K562 (cell line): ENCODE results near the gene RSPRY1. TPM values are rescaled to one million over a fixed set of nuclear protein-coding genes. Genes with fewer than 3 reads are reported as not detected.

Source experiments
- ATAC-seq: fragments of 200-7000 bp; cut with Tn5 transposase; 3 replicates; pipeline ENCODE4 v1.9.1; 2020; ENCODE audit warnings: moderate library complexity
- BruUV-seq: library from RNA; stranded (reverse); fragments of 400-500 nt; replicated peaks from 2 replicates; lab custom pipeline; 2021; lab: Mats Ljungman, UMichigan
- CTCF ChIA-PET: fragments of 300-600 bp; formaldehyde crosslinking; extraction: SDS; loops from one replicate; lab custom pipeline; 2021; ENCODE audit warnings: low intra/inter-chr PET ratio; lab: Yijun Ruan, JAX
- POLR2A ChIA-PET: fragments of 300-600, 350-650 bp; sonication (Branson Sonifier 250); formaldehyde crosslinking; extraction: SDS; loops from one replicate; lab custom pipeline; 2021; ENCODE audit warnings: antibody characterized with exemption, inconsistent platforms; lab: Yijun Ruan, JAX
- DNase-seq, 4 experiments: peaks; one replicate each; pipeline versions ENCODE4 v3.0.0 to v3.0.0-alpha.2; 2011 to 2018; ENCODE audit warnings: low spot score in 3 of 4, mixed read lengths in 3 of 4; ENCODE audit errors: extremely low read depth in 1 of 4
- FAIRE-seq: peaks from 2 replicates; lab custom pipeline; 2011; peaks lifted over from hg19 to GRCh38; lab: Jason Lieb, UNC
- H2AFZ ChIP-seq: 2 replicates; pipeline ENCODE4 v1.6.0; 2011; ENCODE audit warnings: low read depth, low read length, control low read depth, inconsistent platforms
- H3K27ac ChIP-seq: fragments of 200-600 bp; 3 replicates; pipeline ENCODE4 v1.8.0; 2011; ENCODE audit warnings: low read depth, mild to moderate bottlenecking, control low read depth, inconsistent platforms, low read length, moderate library complexity, mixed read lengths; ENCODE audit errors: extremely low read depth
- H3K27me3 ChIP-seq, 2 experiments: fragments of 300-600 bp in 1 of 2; 2 replicates in 1 of 2; 3 replicates in 1 of 2; pipeline versions ENCODE4 v1.6.0 to v1.8.0; 2011; ENCODE audit warnings: inconsistent platforms in 2 of 2, low read length in 2 of 2, mild to moderate bottlenecking in 1 of 2, mixed read lengths in 1 of 2, moderate library complexity in 1 of 2; ENCODE audit not compliant: control insufficient read depth in 2 of 2, insufficient read depth in 2 of 2
- H3K36me3 ChIP-seq: fragments of 300-600 bp; 3 replicates; pipeline ENCODE4 v1.8.0; 2011; ENCODE audit warnings: mild to moderate bottlenecking, low read length, inconsistent platforms; ENCODE audit not compliant: control insufficient read depth, insufficient read depth
- H3K4me1 ChIP-seq, 2 experiments: fragments of 200-600 bp in 1 of 2; replicated peaks in 1 of 2; 2 replicates in 1 of 2; 3 replicates in 1 of 2; pipeline versions ENCODE4 v1.5.1 to v1.8.0; 2011; ENCODE audit warnings: inconsistent platforms in 2 of 2, low read length in 2 of 2, mild to moderate bottlenecking in 1 of 2, mixed read lengths in 1 of 2, moderate library complexity in 1 of 2; ENCODE audit not compliant: control insufficient read depth in 2 of 2, insufficient read depth in 2 of 2
- H3K4me2 ChIP-seq: 2 replicates; pipeline ENCODE4 v1.6.1; 2011; ENCODE audit warnings: low read length, control low read depth, inconsistent platforms, mixed read lengths; ENCODE audit not compliant: insufficient read depth
- H3K4me3 ChIP-seq: fragments of 200-600 bp; sonication (generic), shearing (Covaris generic); 2 replicates; pipeline ENCODE4 v1.5.1; 2016; ENCODE audit warnings: control low read depth, inconsistent platforms
- H3K79me2 ChIP-seq: fragments of 200-600 bp; 3 replicates; pipeline ENCODE4 v1.8.0; 2011; ENCODE audit warnings: low read length, inconsistent platforms; ENCODE audit not compliant: control insufficient read depth, insufficient read depth
- H3K9ac ChIP-seq, 2 experiments: 2 replicates each; pipeline versions ENCODE4 v1.6.0 to v1.6.1; 2011; ENCODE audit warnings: low read depth in 2 of 2, low read length in 2 of 2, control low read depth in 1 of 2, inconsistent platforms in 1 of 2, mild to moderate bottlenecking in 1 of 2, mixed read lengths in 1 of 2; ENCODE audit not compliant: insufficient read depth in 1 of 2
- H3K9me1 ChIP-seq: one replicate; pipeline ENCODE4 v1.6.0; 2011; ENCODE audit warnings: inconsistent platforms, mild to moderate bottlenecking, low read length, moderate library complexity; ENCODE audit not compliant: control insufficient read depth, insufficient read depth
- H3K9me3 ChIP-seq: replicated peaks from 2 replicates; pipeline ENCODE4 v1.5.1; 2011; ENCODE audit warnings: low read depth, low read length, inconsistent platforms; ENCODE audit not compliant: control insufficient read depth, insufficient read depth
- H4K20me1 ChIP-seq: replicated peaks from 2 replicates; pipeline ENCODE4 v1.6.1; 2011; ENCODE audit warnings: low read length, inconsistent platforms, mixed read lengths; ENCODE audit not compliant: control insufficient read depth, insufficient read depth
- E2F1 ChIP-seq: sonication (generic); formaldehyde crosslinking; IDR thresholded peaks from 2 replicates; pipeline ENCODE4 v1.8.1; 2023; ENCODE audit warnings: mild to moderate bottlenecking, missing genetic modification reagents, moderate library complexity
- TEAD2 ChIP-seq: fragments of 450-650 bp; IDR thresholded peaks from 2 replicates; pipeline ENCODE4 v1.6.1; 2016; ENCODE audit warnings: missing genetic modification characterization, control low read depth, missing compliant biosample characterization
- TRIM24 ChIP-seq, 2 experiments: fragments of 450-650 bp; IDR thresholded peaks; 2 replicates each; pipeline ENCODE4 v1.6.1; 2016
- ZNF184 ChIP-seq: sonication (generic); formaldehyde crosslinking; IDR thresholded peaks from 2 replicates; pipeline ENCODE4 v1.5.0; 2020; ENCODE audit warnings: missing genetic modification reagents
- WGBS: fragments of 100-300 bp; shearing (Covaris generic); methylation state at CpG from one replicate; pipeline ENCODE4 v1.1.6; 2016; ENCODE audit warnings: low coverage, mixed read lengths; ENCODE audit not compliant: insufficient coverage; ENCODE audit errors: missing lambda C conversion rate; 5-methylcytosine and 5-hydroxymethylcytosine counted together
- in situ Hi-C: fragments of 300-500 bp; cut with MboI; formaldehyde crosslinking; loops from 4 replicates; pipeline ENCODE4 v1.15.0; 2018; ENCODE audit warnings: inconsistent platforms, mixed read lengths
- intact Hi-C: fragments of 100-400 bp; cut with micrococcal nuclease; formaldehyde crosslinking; loops from 2 replicates; pipeline ENCODE4 v1.14.2; 2022
- polyA plus RNA-seq, 8 experiments: library from polyadenylated mRNA; depleted of rRNA in 4 of 8; stranded (reverse) in 5 of 8; unstranded in 3 of 8; fragments of >200 nt; fragmentation: Nextera tagmentation in 2 of 8; fragmentation: Illumina TruSeq in 1 of 8; extraction: Ambion mirVana in 2 of 8; extraction: Trizol in 1 of 8; gene quantifications; 2 replicates each; pipeline versions ENCODE4 v1.2.1 to v1.2.3, GENCODE V29; 2011 to 2014; ENCODE audit warnings: inconsistent platforms in 1 of 8, missing spikeins in 1 of 8
- total RNA-seq, 7 experiments: library from RNA; depleted of rRNA in 6 of 7; stranded (reverse); fragments of >200 nt in 6 of 7; fragmentation: Illumina TruSeq in 2 of 7; extraction: Trizol in 2 of 7; gene quantifications; 2 replicates each; pipeline versions ENCODE4 v1.2.1 to v1.2.3, GENCODE V29; 2011 to 2021; ENCODE audit warnings: low replicate concordance in 1 of 7

The RSPRY1 gene
- total and polyA plus RNA-seq, 9 of the 15 experiments (the other 6 are each of a cell fraction or from before 2014, with no cell fraction given), result 10.2 to 27.8 (median 20.8) TPM

- intact Hi-C loops (no loop called here), in situ Hi-C loops (no loop called here)
- no peaks in the 10 kb centered on the region for H3K79me2 ChIP-seq
- POLR2A ChIA-PET, result interaction anchor here (0.5 to 1.3 kb wide), 4 partner anchors 9 to 41 kb away, joined by 3 to 7 read pairs (median 3); partner anchors contain the start of gene ARL2BP
- CTCF ChIA-PET, result no interaction called here
- H3K27ac ChIP-seq, result no peak overlapping the region
- FAIRE-seq (no peak), ATAC-seq (no peak)
- no peaks in the 10 kb centered on the region for H3K9me3 ChIP-seq
- no peak overlapping the region for H2AFZ ChIP-seq
- no peak overlapping the region for H3K9ac ChIP-seq
- no peak overlapping the region for H3K4me2 ChIP-seq
- H3K4me3 ChIP-seq, result no peak overlapping the region
- H3K27me3 ChIP-seq, result peaks cover 0 to 3% of the 10 kb centered on the region in 2 experiments; a peak in 3 of 5 replicates
- no TSS peak for BruUV-seq
- H3K9me1 ChIP-seq, result no peaks in the 10 kb centered on the region
- peaks cover 5 to 7% of the 10 kb centered on the region in 2 experiments; a peak in 3 of 5 replicates for H3K4me1 ChIP-seq
- TF ChIP-seq E2F1 (CRISPR knock-in tag) (no peak), ZNF184 (CRISPR knock-in tag) (peak; percentile 62; the same call in 1 of the 2 replicates), TRIM24 (IDR thresholded peaks at IDR 0.05) (no peak), TEAD2 (tag) (no peak)
- TF ChIP-seq, all 486 proteins: peak for 1
- DNase-seq, result peak in 1 of 4 experiments; percentile 9
- Histone ChIP-seq H4K20me1 (0 out of 2 replicates have a peak, but pooled peaks cover 3% of the 10 kb centered on the region), H3K36me3 (no peaks in the 10 kb centered on the region)
- 0% methylated on average over 1 of the region's 1 CpG for WGBS
Measured at GRCh38 chr16:57277586-57277985, 91.5 kb downstream of the RSPRY1 start.

DNA sequence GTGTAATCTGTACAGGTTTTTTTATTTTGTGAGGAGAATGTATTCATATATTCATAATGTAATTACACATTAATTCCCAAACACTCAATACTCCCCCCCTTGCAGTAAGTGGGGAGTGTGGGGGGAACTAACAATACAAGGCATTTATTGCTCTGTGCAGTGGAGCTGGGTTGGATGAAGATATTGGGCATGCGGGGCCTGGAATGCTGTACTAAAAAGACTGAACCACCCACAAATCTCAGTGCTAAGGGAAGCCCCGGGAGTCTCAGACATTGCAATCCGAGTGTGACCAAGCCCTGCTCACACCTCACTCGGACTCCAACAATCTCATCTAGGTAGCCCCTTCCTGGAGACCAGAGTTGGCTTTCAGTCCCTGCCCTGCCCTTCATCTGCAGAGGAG is 92.4 kb downstream of the RSPRY1 start:
- 22% methylated on average over 4 of the region's 4 CpGs for WGBS

More for the DNA sequence above, 92.4 kb downstream of the RSPRY1 start:
- BruUV-seq, result no TSS peak
- Histone ChIP-seq H3K36me3 (no peaks in the 10 kb centered on the region), H3K27ac (no peak overlapping the region), H4K20me1 (0 out of 2 replicates have a peak, but pooled peaks cover 3% of the 10 kb centered on the region), H3K4me3 (no peak overlapping the region), H3K79me2 (no peaks in the 10 kb centered on the region), H2AFZ (no peak overlapping the region), H3K4me2 (no peak overlapping the region), H3K9ac (no peak overlapping the region), H3K9me1 (no peaks in the 10 kb centered on the region), H3K9me3 (no peaks in the 10 kb centered on the region), H3K27me3 (peaks cover 0 to 11% of the 10 kb centered on the region in 2 experiments; a peak in 3 of 5 replicates), H3K4me1 (peaks cover 6 to 7% of the 10 kb centered on the region in 2 experiments; a peak in 4 of 5 replicates)
- POLR2A ChIA-PET, result no interaction called here
- DNase-seq, result no peak
- no peak for ATAC-seq
- intact Hi-C loops (no loop called here), in situ Hi-C loops (no loop called here)
- FAIRE-seq, result no peak
- CTCF ChIA-PET, result no interaction called here
